HFFc6 (cell line): ENCODE measurements around the gene MAP6D1. TPM values are rescaled to one million over a fixed set of nuclear protein-coding genes. Genes with fewer than 3 reads are reported as not detected.
A peak's percentile ranks its signal among the peaks of the same experiment; 100 is the strongest.

Experiments
- DNase-seq: peaks from one replicate; pipeline ENCODE4 v3.0.0-alpha.2; 2018
- H3K27ac Mint-ChIP-seq: 2 replicates; pipeline ENCODE4 v1.8.0; 2020; ENCODE audit warnings: mild to moderate bottlenecking, mixed read lengths
- H3K27me3 Mint-ChIP-seq: 2 replicates; pipeline ENCODE4 v1.8.0; 2021; ENCODE audit warnings: mild to moderate bottlenecking, moderate library complexity, mixed read lengths; ENCODE audit not compliant: insufficient read depth
- H3K36me3 Mint-ChIP-seq: 2 replicates; pipeline ENCODE4 v1.8.0; 2021; ENCODE audit warnings: low read depth, mixed read lengths
- H3K4me1 Mint-ChIP-seq: 2 replicates; pipeline ENCODE4 v1.8.0; 2020; ENCODE audit warnings: low read depth, mixed read lengths
- H3K4me3 Mint-ChIP-seq: 2 replicates; pipeline ENCODE4 v1.8.0; 2020; ENCODE audit warnings: mild to moderate bottlenecking, moderate library complexity, mixed read lengths
- H3K9me3 Mint-ChIP-seq: 2 replicates; pipeline ENCODE4 v1.8.0; 2020; ENCODE audit warnings: mild to moderate bottlenecking, mixed read lengths
- CTCF ChIP-seq: fragments of 200-600 bp; sonication (generic); IDR thresholded peaks from 2 replicates; pipeline ENCODE4 v1.5.0; 2021; ENCODE audit warnings: antibody characterized with exemption, mild to moderate bottlenecking
- total RNA-seq, 6 experiments: library from RNA; stranded (reverse); fragmentation: NEBNext Ultra II Directional; extraction: Animal tissue kit (Norgen Biotek cat#: 25700); gene quantifications; 2 replicates in 1 of 6; 3 replicates in 5 of 6; pipeline ENCODE4 v1.2.3, GENCODE V29; 2021

The MAP6D1 gene
- total RNA-seq, 6 experiments from 2014 or later, result 2.9 to 4.1 (median 3.7) TPM

DNA sequence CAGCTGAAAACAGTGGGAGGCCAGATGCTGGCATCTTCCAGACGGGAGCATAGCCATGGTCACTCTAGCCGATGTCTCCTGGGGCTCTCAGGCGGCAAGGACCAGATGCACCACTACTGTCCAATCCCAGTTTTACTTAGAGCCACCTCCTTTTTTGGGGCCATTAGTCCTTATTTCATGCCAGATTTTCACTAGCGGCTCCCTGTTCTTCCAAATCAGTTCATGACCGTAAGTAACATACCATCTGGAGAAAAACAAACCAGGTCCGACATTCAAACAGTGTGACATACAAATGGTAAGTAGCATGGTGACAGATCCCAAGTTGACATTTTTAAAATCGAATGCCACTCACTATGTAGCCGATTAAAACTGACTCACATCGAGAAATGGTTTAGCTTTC, 4.1 kb upstream of the MAP6D1 start:
- Mint-ChIP-seq H3K4me3 (no peak overlapping the region), H3K9me3 (no peaks in the 10 kb centered on the region), H3K4me1 (peaks cover 1% of the 10 kb centered on the region), H3K27ac (no peak overlapping the region), H3K36me3 (peaks cover 5% of the 10 kb centered on the region), H3K27me3 (no peaks in the 10 kb centered on the region; the same call in 1 of the 2 replicates)
- TF ChIP-seq CTCF, result no peak
- no peak for DNase-seq

- DNase-seq, result no peak
- peaks cover 8% of the 10 kb centered on the region for H3K4me1 Mint-ChIP-seq
- H3K4me3 Mint-ChIP-seq, result no peak overlapping the region
- no peak overlapping the region for H3K27ac Mint-ChIP-seq
- no peaks in the 10 kb centered on the region; the same call in 1 of the 2 replicates for H3K27me3 Mint-ChIP-seq
- TF ChIP-seq CTCF, result no peak
- no peaks in the 10 kb centered on the region for H3K9me3 Mint-ChIP-seq
- peaks cover 5% of the 10 kb centered on the region for H3K36me3 Mint-ChIP-seq
Observed at GRCh38 chr3:183828538-183828870, 3.1 kb upstream of the MAP6D1 start.

- Mint-ChIP-seq H3K27ac (no peak overlapping the region), H3K36me3 (peaks cover 5% of the 10 kb centered on the region), H3K27me3 (no peaks in the 10 kb centered on the region; the same call in 1 of the 2 replicates), H3K9me3 (no peaks in the 10 kb centered on the region), H3K4me3 (no peak overlapping the region), H3K4me1 (peaks cover 8% of the 10 kb centered on the region)
- no peak for TF ChIP-seq CTCF
- no peak for DNase-seq
Observed at GRCh38 chr3:183827809-183828537, 2.6 kb upstream of the MAP6D1 start.

GRCh38 chr3:183826448-183827250, 1.3 kb upstream of the MAP6D1 start:
- Mint-ChIP-seq H3K4me3 (peak overlapping the region; percentile 77), H3K4me1 (peaks cover 8% of the 10 kb centered on the region), H3K36me3 (peaks cover 5% of the 10 kb centered on the region), H3K27me3 (no peaks in the 10 kb centered on the region; the same call in 1 of the 2 replicates), H3K27ac (no peak overlapping the region), H3K9me3 (no peaks in the 10 kb centered on the region)
- no peak for DNase-seq
- TF ChIP-seq CTCF, result no peak

- Mint-ChIP-seq H3K9me3 (no peaks in the 10 kb centered on the region), H3K27ac (no peak overlapping the region; the same call in 1 of the 2 replicates), H3K36me3 (no peaks in the 10 kb centered on the region; the same call in 1 of the 2 replicates), H3K27me3 (no peaks in the 10 kb centered on the region), H3K4me1 (peaks cover 8% of the 10 kb centered on the region), H3K4me3 (peak overlapping the region; percentile 82)
- DNase-seq, result no peak
- peak; percentile 21; the same call in 1 of the 2 replicates for TF ChIP-seq CTCF
Observed at GRCh38 chr3:183824761-183825455, 469 bp downstream of the MAP6D1 start.
